Lower leg skin (tissue), 4 donors: ENCODE results near the gene MESD. TPM values are rescaled to one million over a fixed set of nuclear protein-coding genes. Genes with fewer than 3 reads are reported as not detected.
A peak's percentile ranks its signal among the peaks of the same experiment; 100 is the strongest.

Source experiments
- DNase-seq, 2 donors: peaks; one replicate each; pipeline ENCODE4 v3.0.0-alpha.2; 2019; ENCODE audit warnings: low spot score in 2 of 2
- H3K4me3 ChIP-seq: fragments of 200-600 bp; sonication (generic); 2 replicates; pipeline ENCODE4 v1.5.1; 2017; ENCODE audit warnings: mild to moderate bottlenecking, low read depth; ENCODE audit not compliant: poor library complexity, severe bottlenecking
- POLR2A ChIP-seq, 2 donors: fragments of 450-650 bp; IDR thresholded peaks; one replicate each; pipeline ENCODE4 v1.6.1; 2016 to 2017; ENCODE audit warnings: antibody characterized with exemption in 2 of 2, mild to moderate bottlenecking in 1 of 2, moderate library complexity in 1 of 2
- WGBS, 2 donors: methylation state at CpG; one replicate each; pipeline ENCODE4 v1.1.5; 2018; 5-methylcytosine and 5-hydroxymethylcytosine counted together
- intact Hi-C: fragments of 100-400 bp; cut with DNase I; formaldehyde crosslinking; loops from one replicate; pipeline ENCODE4 v1.15.0; 2023; ENCODE audit warnings: low total_unique reads
- total RNA-seq, 4 donors: library from RNA; depleted of rRNA; stranded (reverse); fragments of >200 nt; gene quantifications; one replicate each; pipeline ENCODE4 v1.1.0, GENCODE V29; 2016
- TF ChIP-seq, protein P1 (sequence below), 3 donors: fragments of 450-650 bp; IDR thresholded peaks; one replicate each; pipeline ENCODE4 v1.5.1; 2016; ENCODE audit warnings: antibody characterized with exemption in 3 of 3, mild to moderate bottlenecking in 3 of 3, moderate library complexity in 2 of 3

MESD gene
- total RNA-seq, 4 donors from 2014 or later: 17.1 to 18.3 (median 17.7) TPM

- WGBS, 2 donors: 66 to 68% methylated on average over 4 of the region's 4 CpGs
- no peak overlapping the region for H3K4me3 ChIP-seq
- no peak for DNase-seq
- intact Hi-C loops: no loop called here
- TF ChIP-seq POLR2A (IDR thresholded peaks at IDR 0.05): no peak
- TF ChIP-seq, protein P1, sequence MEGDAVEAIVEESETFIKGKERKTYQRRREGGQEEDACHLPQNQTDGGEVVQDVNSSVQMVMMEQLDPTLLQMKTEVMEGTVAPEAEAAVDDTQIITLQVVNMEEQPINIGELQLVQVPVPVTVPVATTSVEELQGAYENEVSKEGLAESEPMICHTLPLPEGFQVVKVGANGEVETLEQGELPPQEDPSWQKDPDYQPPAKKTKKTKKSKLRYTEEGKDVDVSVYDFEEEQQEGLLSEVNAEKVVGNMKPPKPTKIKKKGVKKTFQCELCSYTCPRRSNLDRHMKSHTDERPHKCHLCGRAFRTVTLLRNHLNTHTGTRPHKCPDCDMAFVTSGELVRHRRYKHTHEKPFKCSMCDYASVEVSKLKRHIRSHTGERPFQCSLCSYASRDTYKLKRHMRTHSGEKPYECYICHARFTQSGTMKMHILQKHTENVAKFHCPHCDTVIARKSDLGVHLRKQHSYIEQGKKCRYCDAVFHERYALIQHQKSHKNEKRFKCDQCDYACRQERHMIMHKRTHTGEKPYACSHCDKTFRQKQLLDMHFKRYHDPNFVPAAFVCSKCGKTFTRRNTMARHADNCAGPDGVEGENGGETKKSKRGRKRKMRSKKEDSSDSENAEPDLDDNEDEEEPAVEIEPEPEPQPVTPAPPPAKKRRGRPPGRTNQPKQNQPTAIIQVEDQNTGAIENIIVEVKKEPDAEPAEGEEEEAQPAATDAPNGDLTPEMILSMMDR (IDR thresholded peaks at IDR 0.05): no peak
Observed at GRCh38 chr15:81025721-81026370, 36.2 kb upstream of the MESD start.

DNA sequence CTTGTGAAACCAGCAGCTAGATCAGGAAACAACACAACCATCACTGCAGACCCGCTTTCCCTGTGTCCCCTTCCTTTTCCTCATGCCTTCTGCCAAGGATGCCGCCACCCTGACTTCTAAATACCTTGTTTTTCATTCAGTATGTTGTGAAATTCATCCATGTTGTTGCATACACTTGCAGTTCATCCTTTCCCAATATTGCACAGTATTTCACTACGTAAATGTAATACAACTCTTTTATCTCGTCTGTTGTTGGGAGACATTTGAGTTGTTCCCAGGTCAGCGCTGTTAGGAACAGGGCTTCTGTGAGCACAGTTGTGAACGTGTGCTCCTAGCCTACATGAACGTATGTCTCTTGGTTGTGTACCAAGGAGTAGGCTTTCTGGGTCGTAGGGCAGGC lies 35.3 kb upstream of the MESD start:
- no peak for DNase-seq
- no peak overlapping the region for H3K4me3 ChIP-seq
- intact Hi-C loops: no loop called here
- 91 to 96% methylated on average over 8 of the region's 8 CpGs for WGBS, 2 donors
- TF ChIP-seq, protein P1 (IDR thresholded peaks at IDR 0.05): no peak
- TF ChIP-seq POLR2A (IDR thresholded peaks at IDR 0.05): no peak

GRCh38 chr15:81024265-81024872 lies 34.8 kb upstream of the MESD start:
- WGBS, 2 donors: 76 to 80% methylated on average over 10 of the region's 10 CpGs
- DNase-seq: no peak
- TF ChIP-seq, protein P1 (IDR thresholded peaks at IDR 0.05): no peak
- no peak for TF ChIP-seq POLR2A (IDR thresholded peaks at IDR 0.05)
- H3K4me3 ChIP-seq: no peak overlapping the region
- intact Hi-C loops: no loop called here

GRCh38 chr15:81023483-81024264 lies 34.1 kb upstream of the MESD start:
- TF ChIP-seq, protein P1 (IDR thresholded peaks at IDR 0.05): no peak
- TF ChIP-seq POLR2A (IDR thresholded peaks at IDR 0.05): no peak
- no peak overlapping the region for H3K4me3 ChIP-seq
- 46 to 53% methylated on average over 13 of the region's 13 CpGs for WGBS, 2 donors
- intact Hi-C loops: no loop called here
- DNase-seq: peak; percentile 81 to 94

DNA sequence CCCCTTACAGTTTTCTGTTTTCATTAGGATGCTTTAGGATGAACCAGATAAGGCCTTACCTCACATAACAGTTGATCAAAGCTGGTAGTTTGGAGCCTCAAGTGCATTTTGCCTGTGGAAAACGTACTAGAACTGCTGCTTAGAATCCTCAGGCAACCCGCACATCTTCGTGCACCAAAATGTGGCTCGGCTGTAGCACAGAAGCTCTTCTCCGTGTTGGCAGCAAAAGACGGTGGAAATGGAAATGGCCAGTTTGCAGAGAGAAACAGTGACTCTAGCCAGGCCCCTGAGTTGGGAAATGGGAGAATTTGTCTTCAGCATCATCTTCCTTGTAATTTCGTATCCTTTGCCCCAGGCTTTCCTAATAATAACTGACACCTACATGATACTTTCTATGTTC lies 31.7 kb upstream of the MESD start:
- H3K4me3 ChIP-seq: no peak overlapping the region
- no peak for TF ChIP-seq POLR2A (IDR thresholded peaks at IDR 0.05)
- TF ChIP-seq, protein P1 (IDR thresholded peaks at IDR 0.05): no peak
- DNase-seq: no peak
- intact Hi-C loops: no loop called here
- 91 to 92% methylated on average over 7 of the region's 7 CpGs for WGBS, 2 donors
